Esophagus muscularis mucosa (tissue), 4 donors: ENCODE data around the gene FRAS1. TPM values are rescaled to one million over a fixed set of nuclear protein-coding genes. Genes with fewer than 3 reads are reported as not detected.

ENCODE experiments used
- DNase-seq: peaks from one replicate; pipeline ENCODE4 v3.0.0-alpha.2; 2017; ENCODE audit errors: extremely low spot score
- H3K27ac ChIP-seq, 4 donors: fragments of 200-600 bp; sonication (generic); replicated peaks in 1 of 4; 1 replicate in 3 of 4; 2 replicates in 1 of 4; pipeline ENCODE4 v1.5.1; 2016 to 2019; ENCODE audit warnings: mild to moderate bottlenecking in 1 of 4
- H3K27me3 ChIP-seq, 4 donors: fragments of 200-600 bp; sonication (generic); one replicate each; pipeline versions ENCODE4 v1.5.1 to v1.6.0; 2016 to 2019
- H3K36me3 ChIP-seq, 4 donors: fragments of 200-600 bp; sonication (generic); one replicate each; pipeline ENCODE4 v1.5.1; 2016 to 2019
- H3K4me1 ChIP-seq, 4 donors: fragments of 200-600 bp; sonication (generic); one replicate each; pipeline ENCODE4 v1.5.1; 2016 to 2019
- H3K4me3 ChIP-seq, 4 donors: fragments of 200-600 bp; sonication (generic); 1 replicate in 2 of 4; 2 replicates in 2 of 4; pipeline ENCODE4 v1.5.1; 2016 to 2019; ENCODE audit warnings: mild to moderate bottlenecking in 4 of 4, moderate library complexity in 1 of 4
- H3K9me3 ChIP-seq, 4 donors: fragments of 200-600 bp; sonication (generic); 1 replicate in 3 of 4; 2 replicates in 1 of 4; pipeline ENCODE4 v1.5.1; 2016 to 2019
- CTCF ChIP-seq, 3 experiments: fragments of 200-600 bp in 2 of 3; fragments of 450-650 bp in 1 of 3; sonication (generic) in 2 of 3; IDR thresholded peaks; one replicate each; pipeline ENCODE4 v1.5.1; 2017 to 2019; ENCODE audit warnings: antibody characterized with exemption in 3 of 3, mild to moderate bottlenecking in 2 of 3, moderate library complexity in 1 of 3
- EP300 ChIP-seq: sonication (generic); formaldehyde crosslinking; IDR thresholded peaks from one replicate; pipeline ENCODE4 v1.6.1; 2017; ENCODE audit warnings: antibody characterized with exemption
- POLR2A ChIP-seq: fragments of 450-650 bp; IDR thresholded peaks from one replicate; pipeline ENCODE4 v1.6.1; 2017; ENCODE audit warnings: antibody characterized with exemption, moderate library complexity, mild to moderate bottlenecking, low read depth
- POLR2AphosphoS5 ChIP-seq, 2 donors: sonication (generic); formaldehyde crosslinking; IDR thresholded peaks; one replicate each; pipeline ENCODE4 v1.6.1; 2017; ENCODE audit warnings: antibody characterized with exemption in 2 of 2
- WGBS: methylation state at CpG from one replicate; pipeline ENCODE4 v1.1.5; 2018; 5-methylcytosine and 5-hydroxymethylcytosine counted together
- intact Hi-C: fragments of 100-400 bp; cut with DNase I; formaldehyde crosslinking; loops from one replicate; pipeline ENCODE4 v1.15.1; 2023
- total RNA-seq, 4 donors: library from RNA; depleted of rRNA; stranded (reverse); fragments of >200 nt; gene quantifications; one replicate each; pipeline versions ENCODE4 v1.1.0 to v1.2.1, GENCODE V29; 2016

FRAS1 gene
- total RNA-seq, 4 donors from 2014 or later = 5.3 to 8.7 (median 5.7) TPM

GRCh38 chr4:78312989-78313753, 256.0 kb downstream of the FRAS1 start:
- no peak for DNase-seq
- no peaks in the 10 kb centered on the region for H3K9me3 ChIP-seq
- peaks cover 0 to 11% (median 2%) of the 10 kb centered on the region in 4 donors for H3K36me3 ChIP-seq
- no peaks in the 10 kb centered on the region for H3K4me1 ChIP-seq
- no peak overlapping the region for H3K27ac ChIP-seq
- WGBS = 96% methylated on average over 2 of the region's 2 CpGs
- no peak overlapping the region for H3K4me3 ChIP-seq
- intact Hi-C loops = no loop called here
- no peak for TF ChIP-seq POLR2AphosphoS5 (IDR thresholded peaks at IDR 0.05)
- TF ChIP-seq EP300 = no peak
- TF ChIP-seq CTCF (IDR thresholded peaks at IDR 0.05) = no peak
- no peak for TF ChIP-seq POLR2A
- no peaks in the 10 kb centered on the region for H3K27me3 ChIP-seq

- H3K9me3 ChIP-seq = no peaks in the 10 kb centered on the region
- H3K27ac ChIP-seq = no peak overlapping the region
- TF ChIP-seq POLR2AphosphoS5 (IDR thresholded peaks at IDR 0.05) = no peak
- TF ChIP-seq POLR2A = no peak
- no peak for TF ChIP-seq CTCF (IDR thresholded peaks at IDR 0.05)
- TF ChIP-seq EP300 = no peak
- no peaks in the 10 kb centered on the region for H3K27me3 ChIP-seq
- no peak overlapping the region for H3K4me3 ChIP-seq
- no peak for DNase-seq
- H3K4me1 ChIP-seq = no peaks in the 10 kb centered on the region
- intact Hi-C loops = no loop called here
- H3K36me3 ChIP-seq = peaks cover 0 to 6% (median 0%) of the 10 kb centered on the region in 4 donors
Measured at GRCh38 chr4:78313754-78314120, 256.6 kb downstream of the FRAS1 start.

- Histone ChIP-seq H3K9me3 (no peaks in the 10 kb centered on the region), H3K27ac (no peak overlapping the region), H3K4me3 (no peak overlapping the region), H3K27me3 (no peaks in the 10 kb centered on the region), H3K36me3 (no peaks in the 10 kb centered on the region), H3K4me1 (no peaks in the 10 kb centered on the region)
- 93% methylated on average over 1 of the region's 1 CpG for WGBS
- intact Hi-C loops = no loop called here
- TF ChIP-seq POLR2A = no peak
- TF ChIP-seq POLR2AphosphoS5 (IDR thresholded peaks at IDR 0.05) = no peak
- no peak for TF ChIP-seq CTCF (IDR thresholded peaks at IDR 0.05)
- no peak for TF ChIP-seq EP300
- DNase-seq = no peak
Measured at GRCh38 chr4:78318126-78318525, 261.0 kb downstream of the FRAS1 start.

GRCh38 chr4:78320349-78320935, 263.3 kb downstream of the FRAS1 start:
- no peak for DNase-seq
- 78% methylated on average over 4 of the region's 4 CpGs for WGBS
- Histone ChIP-seq H3K36me3 (no peaks in the 10 kb centered on the region), H3K27ac (no peak overlapping the region), H3K4me3 (no peak overlapping the region), H3K4me1 (no peaks in the 10 kb centered on the region), H3K27me3 (no peaks in the 10 kb centered on the region), H3K9me3 (no peaks in the 10 kb centered on the region)
- TF ChIP-seq CTCF (IDR thresholded peaks at IDR 0.05) (no peak), EP300 (no peak), POLR2AphosphoS5 (IDR thresholded peaks at IDR 0.05) (no peak), POLR2A (no peak)
- intact Hi-C loops = no loop called here
